SU-DHL-6 (cell line): ENCODE results near the gene MAP2K3.

Experiments
- CTCF ChIP-seq: fragments of 200-600 bp; sonication (generic); IDR thresholded peaks from one replicate; pipeline ENCODE4 v1.5.1; 2017; ENCODE audit warnings: antibody characterized with exemption, mild to moderate bottlenecking, low read length, moderate library complexity; ENCODE audit not compliant: insufficient read depth, poor library complexity, severe bottlenecking
- EZH2phosphoT487 ChIP-seq: fragments of 200-600 bp; sonication (generic), shearing (Covaris generic); conservative IDR thresholded peaks from 2 replicates; pipeline ENCODE4 v1.6.1; 2018; ENCODE audit warnings: mild to moderate bottlenecking, antibody characterized with exemption, low read length, moderate library complexity, mixed read lengths

- TF ChIP-seq CTCF (no peak), EZH2phosphoT487 (no peak)
Measured at GRCh38 chr17:21247552-21248258, 36.8 kb upstream of the MAP2K3 start.
